Upper lobe of right lung (tissue), 1 donor: ENCODE measurements around the gene TFF3. TPM values are rescaled to one million over a fixed set of nuclear protein-coding genes. Genes with fewer than 3 reads are reported as not detected.

ENCODE experiments used
- ATAC-seq: fragments of 200-7000 bp; cut with Tn5 transposase; one replicate; pipeline ENCODE4 v1.9.1; 2020; ENCODE audit warnings: mild to moderate bottlenecking, moderate library complexity
- DNase-seq: peaks from one replicate; pipeline ENCODE4 v3.0.0-alpha.2; 2020
- H3K27ac ChIP-seq: fragments of 200-600 bp; one replicate; pipeline ENCODE4 v1.8.0; 2022
- H3K27me3 ChIP-seq: fragments of 200-600 bp; one replicate; pipeline ENCODE4 v1.8.0; 2022; ENCODE audit warnings: mild to moderate bottlenecking
- H3K36me3 ChIP-seq: fragments of 200-600 bp; one replicate; pipeline ENCODE4 v1.8.0; 2022
- H3K4me1 ChIP-seq: fragments of 200-600 bp; one replicate; pipeline ENCODE4 v1.8.0; 2022
- H3K4me3 ChIP-seq: fragments of 200-600 bp; one replicate; pipeline ENCODE4 v1.8.0; 2022; ENCODE audit warnings: mild to moderate bottlenecking
- H3K9me3 ChIP-seq: fragments of 200-600 bp; one replicate; pipeline ENCODE4 v1.8.0; 2022
- CTCF ChIP-seq: fragments of 200-600 bp; IDR thresholded peaks from one replicate; pipeline ENCODE4 v1.8.0; 2022; ENCODE audit warnings: antibody characterized with exemption
- intact Hi-C: fragments of 100-400 bp; cut with DNase I; formaldehyde crosslinking; loops from one replicate; pipeline ENCODE4 v1.11.0; 2022
- total RNA-seq: library from RNA; stranded (reverse); fragmentation: NEBNext Ultra II Directional; extraction: Animal tissue kit (Norgen Biotek cat#: 25700); gene quantifications from one replicate; pipeline ENCODE4 v1.2.1, GENCODE V29; 2021
- donor health status: DM: no; HTN: yes; CAD: no; lungs with severe emphysema.

Gene TFF3
- total RNA-seq, 1 donor from 2014 or later = 19.6 TPM

GRCh38 chr21:42263591-42264131 lies 51.5 kb downstream of the TFF3 start:
- TF ChIP-seq CTCF = no peak
- Histone ChIP-seq H3K36me3 (no peaks in the 10 kb centered on the region), H3K4me1 (peaks cover 48% of the 10 kb centered on the region), H3K27me3 (no peaks in the 10 kb centered on the region), H3K4me3 (no peak overlapping the region), H3K9me3 (no peaks in the 10 kb centered on the region), H3K27ac (peak overlapping the region; percentile 70)
- intact Hi-C loops = loop anchor here (10.0 kb wide), 1 partner anchor 99 kb away; no protein-coding TSS in a partner anchor
- DNase-seq (peak; percentile 77), ATAC-seq (peak; percentile 71)

GRCh38 chr21:42262831-42263231 lies 52.4 kb downstream of the TFF3 start:
- Histone ChIP-seq H3K36me3 (no peaks in the 10 kb centered on the region), H3K4me1 (peaks cover 47% of the 10 kb centered on the region), H3K27ac (peak overlapping the region; percentile 70), H3K27me3 (no peaks in the 10 kb centered on the region), H3K4me3 (no peak overlapping the region), H3K9me3 (no peaks in the 10 kb centered on the region)
- no peak for TF ChIP-seq CTCF
- peak; percentile 61 for ATAC-seq
- intact Hi-C loops = loop anchor here (10.0 kb wide), 1 partner anchor 98 kb away; no protein-coding TSS in a partner anchor
- peak; percentile 89 for DNase-seq

- peak overlapping the region; percentile 44 for H3K27ac ChIP-seq
- no peaks in the 10 kb centered on the region for H3K27me3 ChIP-seq
- intact Hi-C loops = loop anchor here (10.0 kb wide), 1 partner anchor 97 kb away; no protein-coding TSS in a partner anchor
- ATAC-seq (no peak), DNase-seq (no peak)
- H3K36me3 ChIP-seq = no peaks in the 10 kb centered on the region
- H3K9me3 ChIP-seq = no peaks in the 10 kb centered on the region
- peaks cover 47% of the 10 kb centered on the region for H3K4me1 ChIP-seq
- no peak for TF ChIP-seq CTCF
- H3K4me3 ChIP-seq = no peak overlapping the region
Measured at GRCh38 chr21:42261829-42262200, 53.4 kb downstream of the TFF3 start.

Other genes starting within 250 kb of the TFF3 start
- gene UMODL1, start 244.1 kb downstream of the TFF3 start, total RNA-seq = 0.49 TPM
- 62.6 TPM for gene ABCG1, start 96.3 kb downstream of the TFF3 start, total RNA-seq
- gene TFF2, start 35.6 kb upstream of the TFF3 start, total RNA-seq = not detected
- not detected for gene TFF1, start 51.1 kb upstream of the TFF3 start, total RNA-seq
- 4.1 TPM for gene TMPRSS3, start 80.6 kb upstream of the TFF3 start, total RNA-seq
- 1.5 TPM for gene UBASH3A, start 88.5 kb upstream of the TFF3 start, total RNA-seq
- 0.84 TPM for gene RSPH1, start 180.8 kb upstream of the TFF3 start, total RNA-seq
- 21.6 TPM for gene SLC37A1, start 198.4 kb upstream of the TFF3 start, total RNA-seq